GM21619 (cell line): ENCODE measurements around the gene CRYAB.
"Not testable (repeated sequence)": the region's sequence is repeated elsewhere in the genome, so short reads cannot be mapped to it uniquely, and the experiment has no call there.

Source experiments
- ATAC-seq: cut with Tn5 transposase; IDR thresholded peaks from one replicate; pipeline ENCODE4 v1.9.1; 2021; ENCODE audit not compliant: unreplicated experiment

Gene CRYAB

DNA sequence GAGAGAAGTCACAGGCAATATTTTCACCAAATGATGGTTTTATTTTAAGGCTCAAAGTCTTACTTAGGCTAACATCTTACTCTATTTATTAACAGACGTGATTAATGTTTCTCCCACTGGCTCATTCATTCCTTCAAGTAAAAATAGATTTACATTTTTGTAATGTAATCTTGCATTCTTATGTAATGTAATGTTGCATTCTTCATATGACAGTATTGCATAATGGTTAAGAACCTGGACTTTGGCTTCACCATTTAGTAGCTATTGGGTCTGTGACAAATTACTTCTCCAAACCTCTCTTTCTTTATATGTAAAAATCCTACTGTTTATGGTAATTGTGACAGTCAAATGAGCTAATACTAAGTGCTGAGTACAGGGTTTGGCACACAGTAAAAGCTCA lies 22.3 kb upstream of the CRYAB start:
- ATAC-seq: no peak

DNA sequence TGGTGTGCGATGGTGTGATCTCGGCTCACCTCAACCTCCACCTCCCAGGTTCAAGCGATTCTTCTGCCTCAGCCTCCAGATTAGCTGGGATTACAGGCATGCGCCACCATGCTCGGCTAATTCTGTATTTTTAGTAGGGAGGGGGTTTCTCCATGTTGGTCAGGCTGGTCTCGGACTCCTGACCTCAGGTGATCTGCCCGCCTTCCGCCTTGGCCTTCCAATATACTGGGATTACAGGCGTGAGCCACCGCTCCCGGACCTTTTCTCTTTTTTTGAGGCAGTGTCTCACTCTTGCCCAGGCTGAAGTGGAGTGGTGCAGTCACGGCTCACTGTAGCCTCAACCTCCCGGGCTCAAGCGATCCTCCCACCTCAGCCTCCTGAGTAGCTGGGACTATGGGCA lies 21.6 kb upstream of the CRYAB start:
- not testable (repeated sequence) for ATAC-seq

DNA sequence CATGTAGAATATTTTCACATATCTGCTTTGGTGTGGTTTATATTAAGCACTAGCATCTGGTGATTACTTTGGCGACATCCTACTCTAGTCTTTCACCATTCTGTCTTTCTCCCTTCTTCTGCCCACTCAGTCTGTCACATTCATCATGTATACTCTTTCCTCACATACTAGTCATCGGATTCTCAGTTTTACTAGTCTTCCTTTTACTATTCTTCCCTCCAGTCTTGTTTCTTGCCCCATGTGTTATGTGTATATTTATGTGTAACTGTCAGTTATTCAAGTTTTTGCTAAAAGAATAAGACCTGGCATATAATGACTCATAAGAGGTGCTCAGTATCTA lies 21.0 kb upstream of the CRYAB start:
- no peak for ATAC-seq

DNA sequence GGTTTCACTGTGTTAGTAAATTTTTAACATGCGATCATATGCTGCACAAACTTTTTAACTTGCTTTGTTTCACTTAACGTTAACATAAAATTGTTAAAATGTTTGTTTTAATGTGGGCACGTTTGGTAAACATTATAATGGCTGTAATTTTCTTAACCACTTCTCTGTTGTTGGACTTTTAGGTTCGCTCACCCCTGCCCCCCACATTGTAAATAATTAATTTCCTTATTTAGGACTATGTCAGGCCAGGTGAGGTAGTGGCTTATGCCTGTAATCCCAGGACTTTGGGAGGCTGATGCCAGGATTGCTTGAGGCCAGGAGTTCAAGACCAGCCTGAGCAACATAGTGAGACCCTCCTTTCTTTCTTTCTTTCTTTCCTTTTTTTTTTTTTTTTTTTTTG lies 18.9 kb upstream of the CRYAB start:
- ATAC-seq: no peak

DNA sequence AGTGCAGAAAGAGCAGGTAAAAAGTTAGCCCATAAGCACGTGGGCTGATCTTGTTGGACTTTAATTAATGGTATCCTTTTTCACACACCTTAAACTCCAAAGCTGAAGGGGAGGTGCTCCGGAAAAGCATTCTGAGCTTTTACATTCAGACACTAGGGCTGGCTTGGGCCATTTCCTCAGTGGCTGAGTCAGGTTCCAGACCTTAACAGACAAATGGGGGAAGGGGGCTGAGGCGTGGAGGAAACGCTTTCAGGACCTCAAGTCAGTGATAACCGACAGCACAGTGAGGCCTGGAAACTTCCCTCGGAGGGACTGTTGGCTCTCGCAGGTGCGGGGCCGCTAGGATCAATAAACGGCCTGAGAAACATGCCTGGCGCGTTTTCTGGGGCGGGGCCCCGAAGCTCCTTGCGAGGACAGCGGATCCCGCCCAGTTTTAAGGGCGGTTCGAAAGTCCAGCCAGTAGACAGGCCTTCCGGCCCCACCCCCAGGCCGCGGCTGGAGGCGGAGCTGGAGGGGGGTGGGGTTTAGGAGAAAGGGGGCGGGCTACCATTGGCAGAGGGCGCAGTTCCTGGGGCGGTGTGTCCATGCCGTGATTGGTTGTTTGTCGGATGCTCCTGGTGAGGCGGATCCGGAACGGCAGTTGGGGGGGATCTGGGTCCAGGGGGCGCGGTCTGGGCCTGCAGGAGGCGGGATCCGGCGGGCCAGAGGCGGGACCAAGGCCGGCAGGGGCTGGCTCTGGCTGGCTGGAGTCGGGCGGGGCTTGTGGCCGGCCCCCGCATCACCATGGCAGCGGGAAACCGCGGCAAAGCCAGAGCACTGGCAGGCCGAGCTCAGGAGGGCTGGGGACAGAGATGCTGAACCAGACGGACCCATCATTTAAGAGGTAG lies 15.2 kb upstream of the CRYAB start:
- ATAC-seq: peak; percentile 91

DNA sequence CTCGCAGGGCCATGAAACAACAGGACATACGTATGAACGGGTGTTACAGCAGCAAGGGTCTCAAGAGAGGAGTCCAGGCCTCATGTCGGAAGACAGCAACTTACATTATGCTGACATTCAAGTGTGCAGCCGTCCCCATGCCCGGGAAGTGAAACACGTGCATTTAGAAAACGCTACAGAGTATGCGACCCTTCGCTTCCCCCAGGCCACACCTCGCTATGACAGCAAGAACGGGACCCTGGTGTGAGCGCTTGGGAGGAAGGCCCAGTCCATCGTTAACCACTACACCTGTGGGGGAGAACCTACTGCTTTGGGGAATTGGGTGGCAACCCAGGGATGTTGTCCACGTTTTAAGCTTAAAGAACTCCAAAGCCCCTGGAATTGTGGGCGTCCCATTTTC lies 14.4 kb upstream of the CRYAB start:
- ATAC-seq: no peak

DNA sequence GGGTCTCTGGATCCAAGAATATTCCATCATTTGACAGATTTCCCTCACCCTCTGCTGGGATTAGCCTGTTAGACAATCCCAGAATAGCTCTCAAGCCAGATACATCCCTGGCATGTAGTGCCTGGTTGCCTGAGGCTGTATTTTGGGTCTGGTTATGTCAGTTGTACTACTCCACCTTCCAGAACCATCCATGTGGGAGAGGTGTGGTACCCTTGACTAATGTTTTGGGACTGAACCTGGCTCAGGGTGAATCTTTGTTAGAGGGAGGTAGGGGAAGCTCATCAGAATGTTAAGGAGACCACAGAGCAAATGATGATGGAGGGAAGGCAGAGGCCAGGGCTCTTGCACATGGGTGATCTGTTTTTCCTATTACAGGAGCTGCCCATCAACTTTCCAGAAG lies 12.4 kb upstream of the CRYAB start:
- ATAC-seq: no peak

DNA sequence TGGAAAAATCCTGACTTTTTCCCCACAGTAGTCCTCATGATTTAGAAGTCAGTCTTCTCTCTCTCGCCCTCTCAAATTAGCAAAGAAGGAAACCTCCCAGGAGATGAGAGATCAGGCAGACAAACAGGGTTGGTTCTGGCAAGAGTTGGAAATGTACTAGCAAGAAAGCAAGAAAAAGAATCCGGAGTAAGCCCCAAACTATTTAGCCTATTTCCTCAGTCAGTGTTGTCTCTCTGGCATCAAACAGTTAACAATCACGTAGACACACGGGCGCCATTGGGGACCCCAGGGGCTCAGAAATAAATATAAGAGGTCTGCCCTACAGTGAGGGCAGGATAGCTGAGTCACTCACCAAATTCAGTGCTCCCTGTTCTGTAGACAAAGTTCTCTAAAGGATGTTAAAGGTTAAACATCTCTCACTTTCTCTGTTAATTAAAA lies 11.8 kb upstream of the CRYAB start:
- ATAC-seq: no peak

DNA sequence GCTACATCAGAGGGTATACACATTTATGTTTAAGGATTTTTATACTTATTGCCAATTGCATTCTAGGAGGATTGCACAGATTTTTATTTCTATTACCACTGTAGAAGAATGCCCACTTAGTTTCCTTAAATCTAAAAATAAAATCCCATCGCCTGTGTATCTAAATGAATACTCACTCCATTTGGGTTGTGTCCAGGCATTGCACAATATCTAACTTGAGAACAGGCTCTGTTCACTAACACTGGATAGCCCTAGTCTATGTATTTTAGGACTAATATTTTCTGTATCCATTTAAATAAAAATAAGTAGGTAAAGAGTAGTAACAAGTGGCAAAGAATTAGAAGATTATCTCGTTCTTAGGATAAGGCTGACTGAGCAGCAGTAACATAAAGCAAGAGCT lies 11.2 kb upstream of the CRYAB start:
- no peak for ATAC-seq

DNA sequence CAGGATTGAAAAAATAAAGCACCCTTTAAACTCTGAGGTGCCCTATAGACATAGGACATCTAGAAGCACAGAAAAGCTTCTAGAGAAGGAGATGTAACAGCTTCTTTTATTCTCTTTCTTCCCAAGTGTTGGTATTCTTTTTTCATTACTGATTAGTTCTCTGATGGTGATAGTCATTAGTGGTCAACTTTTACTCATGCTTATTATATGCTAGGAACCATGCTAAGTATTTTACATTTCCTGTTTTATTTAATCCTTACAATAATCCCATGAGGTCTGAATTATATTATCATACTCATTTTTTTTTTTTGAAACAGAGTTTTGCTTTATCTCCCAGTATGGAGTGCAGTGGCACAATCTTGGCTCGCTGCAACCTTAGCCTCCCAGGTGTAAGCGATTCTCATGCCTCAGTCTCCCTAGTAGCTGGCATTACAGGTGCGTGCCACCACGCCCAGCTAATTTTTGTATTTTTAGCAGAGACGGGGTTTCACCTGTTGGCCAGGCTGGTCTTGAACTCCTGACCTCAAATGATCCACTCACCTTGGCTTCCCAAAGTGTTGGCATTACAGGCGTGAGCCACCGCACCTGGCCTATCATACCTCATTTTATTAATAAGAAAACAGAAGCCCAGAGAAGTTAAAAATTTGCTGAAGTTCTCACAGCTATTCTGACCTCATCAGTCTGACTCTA lies 10.1 kb upstream of the CRYAB start:
- ATAC-seq: no peak

DNA sequence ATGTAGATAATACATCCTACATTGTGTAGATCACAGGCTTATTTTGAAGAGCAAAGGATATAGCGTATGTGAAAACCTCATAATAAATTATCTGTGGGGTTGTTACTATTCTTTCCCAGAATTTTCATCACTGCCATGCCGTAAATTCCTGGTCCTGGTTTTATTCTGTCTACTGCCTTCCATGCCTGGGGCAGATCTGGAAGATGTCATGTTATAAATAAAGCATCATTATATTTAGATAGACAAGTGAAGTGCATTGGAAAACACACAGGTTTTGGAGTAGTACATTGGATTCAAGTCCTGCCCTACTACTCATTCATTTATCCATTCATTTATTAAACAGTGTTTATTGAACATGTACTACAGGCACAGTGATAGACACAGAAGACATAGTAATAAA lies 9.3 kb upstream of the CRYAB start:
- no peak for ATAC-seq

DNA sequence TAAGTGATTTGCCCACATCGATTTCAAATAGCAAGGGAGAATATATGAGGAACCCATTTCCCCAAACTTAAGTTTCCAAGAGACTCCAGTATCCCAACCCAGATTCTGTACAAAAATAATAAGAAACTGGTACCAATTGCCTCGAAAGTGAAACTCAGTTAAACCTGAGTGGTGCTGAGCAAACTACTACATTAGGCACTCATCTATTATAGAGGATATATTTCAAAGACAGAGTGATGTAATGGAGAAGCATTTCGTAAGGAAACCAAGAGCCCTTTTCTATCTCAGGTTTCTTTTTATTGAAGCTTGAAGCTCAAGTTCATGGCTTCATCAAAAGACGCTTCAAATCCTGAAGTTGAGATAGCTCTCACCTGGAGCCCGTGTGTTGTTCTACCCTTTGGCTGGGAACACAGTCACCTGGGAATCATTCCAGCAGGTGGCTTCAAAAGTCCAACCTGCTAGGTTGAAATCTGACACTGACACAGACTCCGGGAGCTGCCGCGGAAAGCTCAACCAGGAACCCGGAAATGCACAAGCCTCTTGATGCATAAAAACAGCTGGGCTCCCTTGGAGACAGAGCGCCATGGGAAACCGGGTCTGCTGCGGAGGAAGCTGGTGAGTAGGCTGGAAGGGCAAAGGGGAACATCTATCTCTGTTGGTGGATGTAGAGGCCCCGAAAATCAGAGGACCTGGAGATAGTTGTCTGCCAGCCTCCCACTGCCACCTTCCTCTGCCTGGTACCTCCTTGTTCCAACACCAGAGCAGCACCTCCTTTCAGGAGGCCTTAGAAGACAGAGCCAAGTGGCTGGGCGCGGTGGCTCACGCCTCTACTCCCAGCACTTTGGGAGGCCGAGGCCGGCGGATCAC lies 7.1 kb upstream of the CRYAB start, which contains the start of gene C11orf52:
Gene C11orf52 (plus strand): TSS at position 524 of the 867 bp plus-strand sequence. CDS start 60 bp downstream, at position 584.
- no peak for ATAC-seq

DNA sequence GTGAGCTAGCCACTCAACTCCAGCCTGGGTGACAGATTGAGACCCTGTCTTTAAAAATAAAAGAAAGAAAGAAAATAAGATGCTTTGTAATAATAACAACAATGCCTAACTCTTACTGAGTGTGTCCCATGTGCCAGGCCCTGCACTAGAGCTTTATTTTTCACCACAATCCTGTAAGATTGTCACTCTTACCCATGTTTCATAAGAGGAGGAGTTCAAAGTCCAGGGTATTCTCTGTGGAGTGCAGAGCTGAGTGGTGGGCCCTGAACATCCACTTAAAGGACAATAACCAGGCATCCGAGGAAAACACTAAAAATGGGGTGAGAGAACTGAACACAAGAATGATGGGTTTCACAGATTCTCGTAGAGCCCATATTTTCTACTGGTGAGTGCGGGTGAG lies 6.2 kb upstream of the CRYAB start:
- ATAC-seq: no peak

DNA sequence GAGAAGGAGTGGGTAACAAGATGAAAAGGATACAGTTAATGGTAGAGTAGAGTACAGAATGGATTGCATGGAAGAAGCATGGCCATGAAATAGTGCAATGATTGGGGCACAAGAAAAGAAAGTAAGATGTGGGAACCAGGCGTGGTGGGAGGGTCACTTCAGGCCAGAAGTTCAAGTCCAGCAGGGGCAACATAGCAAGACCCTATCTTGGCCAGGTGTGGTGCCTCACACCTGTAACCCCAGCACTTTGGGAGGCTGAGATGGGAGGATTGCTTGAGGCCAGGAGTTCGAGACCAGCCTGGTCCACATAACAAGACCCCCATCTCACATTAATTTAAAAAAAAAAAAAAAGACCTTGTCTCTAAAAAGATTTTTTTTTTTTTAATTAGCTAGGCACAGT lies 5.7 kb upstream of the CRYAB start:
- no peak for ATAC-seq

DNA sequence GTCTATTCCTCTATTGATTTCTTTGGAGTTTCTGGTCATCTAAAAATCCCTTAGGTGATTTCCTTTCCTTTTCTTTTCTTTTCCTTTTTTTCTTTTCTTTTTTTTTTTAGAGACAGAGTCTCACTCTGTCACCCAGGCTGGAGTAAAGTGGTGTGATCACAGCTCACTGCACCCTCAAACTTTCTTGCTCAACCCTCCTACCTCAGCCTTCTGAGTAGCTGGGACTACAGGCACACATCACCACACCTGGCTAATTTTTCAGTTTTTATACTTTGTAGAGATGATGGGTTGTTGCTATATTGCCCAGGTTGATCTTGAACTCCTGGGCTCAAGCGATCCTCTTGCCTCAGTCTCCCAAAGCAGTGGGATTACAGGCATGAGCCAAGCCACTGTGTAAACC lies 5.2 kb upstream of the CRYAB start:
- no peak for ATAC-seq

DNA sequence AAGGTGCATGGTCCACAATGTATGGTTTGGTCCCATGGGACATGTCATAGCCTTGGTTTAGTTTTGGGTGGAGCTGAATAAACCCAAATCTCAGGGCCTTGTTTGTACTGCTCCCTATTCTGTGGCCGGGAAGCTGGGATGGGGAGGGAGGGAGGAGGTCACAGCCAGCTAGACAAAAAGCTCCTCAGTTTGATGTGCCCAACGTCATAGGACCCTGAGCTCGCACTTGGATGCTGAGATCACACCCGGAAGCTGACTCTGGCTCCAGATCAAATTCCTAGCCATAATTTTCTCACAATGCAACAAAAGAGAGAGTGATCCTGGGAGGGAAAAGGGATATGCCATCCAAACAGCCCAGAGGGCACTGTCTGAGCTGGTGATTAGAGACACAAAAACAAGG lies 2.4 kb upstream of the CRYAB start:
- no peak for ATAC-seq

DNA sequence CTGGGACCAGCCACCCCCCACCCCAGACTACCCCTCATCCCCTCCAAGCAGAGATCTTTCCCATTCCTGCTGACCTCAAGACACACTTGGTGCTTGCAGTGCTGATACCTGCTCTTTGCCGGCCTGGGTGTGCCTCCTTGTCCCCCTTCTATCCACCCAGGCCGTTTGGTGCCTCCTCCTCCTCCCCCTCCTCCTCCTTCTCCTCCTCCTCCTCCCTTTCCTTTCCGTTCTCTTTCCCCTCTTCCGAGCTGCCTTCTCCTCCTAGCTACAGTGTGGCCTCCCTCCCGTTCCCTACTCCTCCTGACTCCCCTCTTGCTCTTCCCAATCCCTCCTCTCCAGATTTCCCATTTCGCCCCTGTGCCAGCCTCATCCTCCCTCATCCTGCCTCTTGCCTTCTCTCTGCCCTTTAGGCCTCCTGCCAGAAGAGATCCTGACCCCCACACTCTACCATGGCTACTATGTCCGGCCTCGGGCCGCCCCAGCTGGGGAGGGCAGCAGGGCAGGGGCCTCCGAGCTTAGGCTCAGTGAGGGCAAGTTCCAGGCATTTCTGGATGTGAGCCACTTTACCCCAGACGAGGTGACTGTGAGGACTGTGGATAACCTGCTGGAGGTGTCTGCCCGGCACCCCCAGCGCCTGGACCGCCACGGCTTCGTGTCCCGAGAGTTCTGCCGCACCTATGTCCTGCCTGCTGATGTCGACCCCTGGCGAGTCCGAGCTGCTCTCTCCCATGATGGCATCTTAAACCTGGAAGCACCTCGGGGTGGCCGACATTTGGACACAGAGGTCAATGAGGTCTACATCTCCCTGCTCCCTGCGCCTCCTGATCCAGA lies 1.7 kb upstream of the CRYAB start:
- no peak for ATAC-seq

DNA sequence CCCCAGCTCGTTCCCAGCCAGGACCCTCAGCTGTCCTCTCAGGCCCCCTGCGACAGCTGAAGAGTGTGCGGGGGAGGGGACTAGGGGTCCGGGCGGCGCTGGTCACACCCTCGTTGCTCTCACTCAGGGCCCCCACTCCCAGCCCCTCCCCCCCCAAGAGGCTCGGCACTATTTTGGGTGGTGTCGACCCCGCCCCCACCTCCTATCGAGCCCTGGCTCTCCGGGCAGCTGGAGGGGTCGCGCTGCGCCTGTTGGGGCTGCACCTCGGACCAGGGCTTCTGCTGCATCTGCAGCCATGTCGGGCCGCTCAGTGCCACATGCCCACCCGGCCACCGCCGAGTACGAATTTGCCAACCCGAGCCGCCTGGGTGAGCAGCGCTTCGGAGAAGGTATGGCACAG lies 965 bp upstream of the CRYAB start, which contains the start of gene HSPB2:
Gene HSPB2 (plus strand): TSS at position 200 of the 400 bp plus-strand sequence. CDS start 96 bp downstream, at position 296.
- ATAC-seq: no peak

DNA sequence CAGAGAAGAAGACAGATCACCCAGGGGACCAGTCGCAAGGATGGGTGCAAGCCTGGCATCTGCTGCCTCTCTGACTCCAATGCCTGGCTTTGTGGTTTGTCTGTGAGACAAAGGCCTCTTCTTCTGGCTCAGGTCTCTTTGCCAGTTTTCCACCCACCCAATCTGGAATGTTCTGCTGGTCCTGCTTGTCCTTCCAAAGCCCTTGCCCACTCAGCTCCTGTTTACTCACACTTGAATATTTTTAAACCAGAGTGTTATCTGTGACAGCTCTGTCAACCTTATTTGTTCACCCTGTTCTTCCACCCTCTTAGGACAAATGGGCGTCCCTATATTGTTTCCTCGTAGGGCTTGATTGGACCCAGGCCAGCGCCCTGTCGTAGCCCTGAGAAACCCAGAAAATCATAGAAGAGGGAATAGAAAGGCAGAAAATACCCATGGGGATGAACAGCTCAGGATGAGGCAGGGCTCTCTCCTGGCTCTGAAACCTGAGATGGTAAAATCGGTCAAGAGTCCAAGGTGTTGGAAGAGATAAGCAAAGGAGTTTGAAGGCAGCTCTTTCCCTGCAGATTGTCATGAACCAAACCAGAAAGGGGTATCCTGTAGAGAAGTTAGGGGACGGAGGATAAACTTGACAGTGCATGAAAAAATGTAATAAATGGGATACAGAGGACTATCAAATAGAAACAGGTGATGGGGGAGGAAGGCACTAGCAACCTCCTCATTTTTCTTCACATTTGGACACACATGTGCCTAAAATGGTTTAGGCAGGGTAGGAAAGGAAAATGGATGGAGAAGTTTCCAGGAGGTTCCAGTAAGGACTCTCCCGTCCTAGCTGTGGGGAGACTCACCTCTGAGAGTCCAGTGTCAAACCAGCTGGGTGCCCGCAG lies 651 bp downstream of the CRYAB start:
- ATAC-seq: no peak
